K562 (cell line): ENCODE results near the gene ZDHHC8. TPM values are rescaled to one million over a fixed set of nuclear protein-coding genes. Genes with fewer than 3 reads are reported as not detected.

Source experiments
- PRDM10 ChIP-seq: fragments of 450-650 bp; IDR thresholded peaks from 2 replicates; pipeline ENCODE4 v1.6.1; 2018; ENCODE audit not compliant: partially characterized antibody
- microRNA counts: library from miRNA; unstranded; fragments of <30 nt; microRNA quantifications from one replicate; lab custom pipeline; 2016
- microRNA-seq: library from miRNA; unstranded; fragments of <30 nt; microRNA quantifications from one replicate; pipeline ENCODE4, GENCODE V29; 2018; ENCODE audit warnings: borderline microRNAs expressed
- polyA plus RNA-seq, 8 experiments: library from polyadenylated mRNA; depleted of rRNA in 4 of 8; stranded (reverse) in 5 of 8; unstranded in 3 of 8; fragments of >200 nt; fragmentation: Nextera tagmentation in 2 of 8; fragmentation: Illumina TruSeq in 1 of 8; extraction: Ambion mirVana in 2 of 8; extraction: Trizol in 1 of 8; gene quantifications; 2 replicates each; pipeline versions ENCODE4 v1.2.1 to v1.2.3, GENCODE V29; 2011 to 2014; ENCODE audit warnings: inconsistent platforms in 1 of 8, missing spikeins in 1 of 8
- small RNA-seq: library from RNA; depleted of rRNA; stranded (forward); fragments of <200 nt; gene quantifications from one replicate; pipeline ENCODE3, GENCODE V24; 2014
- total RNA-seq, 7 experiments: library from RNA; depleted of rRNA in 6 of 7; stranded (reverse); fragments of >200 nt in 6 of 7; fragmentation: Illumina TruSeq in 2 of 7; extraction: Trizol in 2 of 7; gene quantifications; 2 replicates each; pipeline versions ENCODE4 v1.2.1 to v1.2.3, GENCODE V29; 2011 to 2021; ENCODE audit warnings: low replicate concordance in 1 of 7

ZDHHC8 gene
- total and polyA plus RNA-seq, 9 of the 15 experiments (the other 6 are each of a cell fraction or from before 2014, with no cell fraction given): 0.04 to 109 (median 16.4) TPM

GRCh38 chr22:20196094-20196842, 64.7 kb downstream of the ZDHHC8 start (continued):
- TF ChIP-seq PRDM10: peak; percentile 65
- TF ChIP-seq, all 486 proteins: peak for 12

MicroRNAs encoded within 50 kb of the gene (microRNA counts, 767-probe panel; counts per million panel counts)
- 1,139 counts per million, percentile 25 among the panel's probes with 10 or more counts for microRNA hsa-miR-1306-3p (lab: Ali Mortazavi, UCI)

Small RNA genes lying within 50 kb of the gene (microRNA-seq; reads per million reads assigned to microRNA genes)
- 0.55 reads per million for gene MIR6816

Small RNA genes lying within 50 kb of the gene (small RNA-seq; reads per million reads assigned to genes)
- 0.44 reads per million, percentile 16 among the genes with 10 or more reads in this experiment for gene MIR6816
- not detected for gene RF00599

Other genes with a start within 250 kb of the ZDHHC8 start
Only the 7 nearest of the 10 such genes appear.
- 49.3 and 54.2 TPM in 2 replicates for gene ARVCF, start 115.0 kb upstream of the ZDHHC8 start, total RNA-seq (2014; rRNA removed)
- gene ARVCF, start 115.0 kb upstream of the ZDHHC8 start, total RNA-seq (2014; rRNA removed; fragmentation: Illumina TruSeq; extraction: Trizol): 2.2 and 4.5 TPM in 2 replicates
- 13.3 and 15.6 TPM in 2 replicates for gene ARVCF, start 115.0 kb upstream of the ZDHHC8 start, total RNA-seq (2015; rRNA removed; fragmentation: Illumina TruSeq; extraction: Trizol)
- gene ARVCF, start 115.0 kb upstream of the ZDHHC8 start, total RNA-seq (2021): 46.5 and 50.6 TPM in 2 replicates
- gene ARVCF, start 115.0 kb upstream of the ZDHHC8 start, polyA plus RNA-seq (2011; rRNA removed): 35.2 and 71.6 TPM in 2 replicates
- gene ARVCF, start 115.0 kb upstream of the ZDHHC8 start, polyA plus RNA-seq (2014; fragmentation: Illumina TruSeq; extraction: Trizol): 8.0 and 15.9 TPM in 2 replicates
- gene ARVCF, start 115.0 kb upstream of the ZDHHC8 start, polyA plus RNA-seq (2014; fragmentation: Nextera tagmentation; extraction: Ambion mirVana): under 1 TPM; 0.03 to 0.17 TPM
- gene ARVCF, start 115.0 kb upstream of the ZDHHC8 start, polyA plus RNA-seq (2014; rRNA removed): 42.5 and 97.4 TPM in 2 replicates
- gene TANGO2, start 110.7 kb upstream of the ZDHHC8 start, total RNA-seq (2014; rRNA removed): 70.1 and 95.8 TPM in 2 replicates
- 36.1 and 45.9 TPM in 2 replicates for gene TANGO2, start 110.7 kb upstream of the ZDHHC8 start, total RNA-seq (2014; rRNA removed; fragmentation: Illumina TruSeq; extraction: Trizol)
- gene TANGO2, start 110.7 kb upstream of the ZDHHC8 start, total RNA-seq (2015; rRNA removed; fragmentation: Illumina TruSeq; extraction: Trizol): 55.8 and 57.2 TPM in 2 replicates
- 94.1 and 97.3 TPM in 2 replicates for gene TANGO2, start 110.7 kb upstream of the ZDHHC8 start, total RNA-seq (2021)
- 94.9 and 115 TPM in 2 replicates for gene TANGO2, start 110.7 kb upstream of the ZDHHC8 start, polyA plus RNA-seq (2011; rRNA removed)
- 88.3 and 89.4 TPM in 2 replicates for gene TANGO2, start 110.7 kb upstream of the ZDHHC8 start, polyA plus RNA-seq (2014; fragmentation: Illumina TruSeq; extraction: Trizol)
- gene TANGO2, start 110.7 kb upstream of the ZDHHC8 start, polyA plus RNA-seq (2014; fragmentation: Nextera tagmentation; extraction: Ambion mirVana): 10 to 100 TPM; 15.5 to 17.5 TPM
- gene TANGO2, start 110.7 kb upstream of the ZDHHC8 start, polyA plus RNA-seq (2014; rRNA removed): 89.6 and 92.5 TPM in 2 replicates
- gene DGCR8, start 51.6 kb upstream of the ZDHHC8 start, total RNA-seq (2014; rRNA removed): 107 and 108 TPM in 2 replicates
- gene DGCR8, start 51.6 kb upstream of the ZDHHC8 start, total RNA-seq (2014; rRNA removed; fragmentation: Illumina TruSeq; extraction: Trizol): 43.7 and 49.4 TPM in 2 replicates
- 80.1 and 81.2 TPM in 2 replicates for gene DGCR8, start 51.6 kb upstream of the ZDHHC8 start, total RNA-seq (2015; rRNA removed; fragmentation: Illumina TruSeq; extraction: Trizol)
- gene DGCR8, start 51.6 kb upstream of the ZDHHC8 start, total RNA-seq (2021): 116 and 119 TPM in 2 replicates
- gene DGCR8, start 51.6 kb upstream of the ZDHHC8 start, polyA plus RNA-seq (2011; rRNA removed): 81.8 and 155 TPM in 2 replicates
- 70.4 and 75.0 TPM in 2 replicates for gene DGCR8, start 51.6 kb upstream of the ZDHHC8 start, polyA plus RNA-seq (2014; fragmentation: Illumina TruSeq; extraction: Trizol)
- gene DGCR8, start 51.6 kb upstream of the ZDHHC8 start, polyA plus RNA-seq (2014; fragmentation: Nextera tagmentation; extraction: Ambion mirVana): 1 to 10 TPM; 5.9 to 7.7 TPM
- gene DGCR8, start 51.6 kb upstream of the ZDHHC8 start, polyA plus RNA-seq (2014; rRNA removed): 135 and 144 TPM in 2 replicates
- gene RANBP1, start 15.7 kb upstream of the ZDHHC8 start, total RNA-seq (2014; rRNA removed): 2,045 and 2,260 TPM in 2 replicates
- 1,191 and 1,409 TPM in 2 replicates for gene RANBP1, start 15.7 kb upstream of the ZDHHC8 start, total RNA-seq (2014; rRNA removed; fragmentation: Illumina TruSeq; extraction: Trizol)
- 1,591 and 1,659 TPM in 2 replicates for gene RANBP1, start 15.7 kb upstream of the ZDHHC8 start, total RNA-seq (2015; rRNA removed; fragmentation: Illumina TruSeq; extraction: Trizol)
- gene RANBP1, start 15.7 kb upstream of the ZDHHC8 start, total RNA-seq (2021): 1,289 and 1,311 TPM in 2 replicates
- gene RANBP1, start 15.7 kb upstream of the ZDHHC8 start, polyA plus RNA-seq (2011; rRNA removed): 1,082 and 1,351 TPM in 2 replicates
- 1,518 and 1,621 TPM in 2 replicates for gene RANBP1, start 15.7 kb upstream of the ZDHHC8 start, polyA plus RNA-seq (2014; fragmentation: Illumina TruSeq; extraction: Trizol)
- gene RANBP1, start 15.7 kb upstream of the ZDHHC8 start, polyA plus RNA-seq (2014; fragmentation: Nextera tagmentation; extraction: Ambion mirVana): 100 to 1,000 TPM; 162 to 207 TPM
- 2,237 and 2,891 TPM in 2 replicates for gene RANBP1, start 15.7 kb upstream of the ZDHHC8 start, polyA plus RNA-seq (2014; rRNA removed)
- 203 and 254 TPM in 2 replicates for gene TRMT2A, start 14.6 kb upstream of the ZDHHC8 start, total RNA-seq (2014; rRNA removed)
- 31.5 and 47.4 TPM in 2 replicates for gene TRMT2A, start 14.6 kb upstream of the ZDHHC8 start, total RNA-seq (2014; rRNA removed; fragmentation: Illumina TruSeq; extraction: Trizol)
- 151 and 170 TPM in 2 replicates for gene TRMT2A, start 14.6 kb upstream of the ZDHHC8 start, total RNA-seq (2015; rRNA removed; fragmentation: Illumina TruSeq; extraction: Trizol)
- gene TRMT2A, start 14.6 kb upstream of the ZDHHC8 start, total RNA-seq (2021): 222 and 242 TPM in 2 replicates
- gene TRMT2A, start 14.6 kb upstream of the ZDHHC8 start, polyA plus RNA-seq (2011; rRNA removed): 102 and 189 TPM in 2 replicates
- gene TRMT2A, start 14.6 kb upstream of the ZDHHC8 start, polyA plus RNA-seq (2014; fragmentation: Illumina TruSeq; extraction: Trizol): 140 and 177 TPM in 2 replicates
- gene TRMT2A, start 14.6 kb upstream of the ZDHHC8 start, polyA plus RNA-seq (2014; fragmentation: Nextera tagmentation; extraction: Ambion mirVana): 1 to 10 TPM; 1.6 to 6.6 TPM
- 258 and 265 TPM in 2 replicates for gene TRMT2A, start 14.6 kb upstream of the ZDHHC8 start, polyA plus RNA-seq (2014; rRNA removed)
- not detected in 2 replicates for gene CCDC188, start 19.3 kb downstream of the ZDHHC8 start, total RNA-seq (2014; rRNA removed)
- not detected in 2 replicates for gene CCDC188, start 19.3 kb downstream of the ZDHHC8 start, total RNA-seq (2014; rRNA removed; fragmentation: Illumina TruSeq; extraction: Trizol)
- not detected in 2 replicates for gene CCDC188, start 19.3 kb downstream of the ZDHHC8 start, total RNA-seq (2015; rRNA removed; fragmentation: Illumina TruSeq; extraction: Trizol)
- gene CCDC188, start 19.3 kb downstream of the ZDHHC8 start, total RNA-seq (2021): not detected in 2 replicates
- not detected in 2 replicates for gene CCDC188, start 19.3 kb downstream of the ZDHHC8 start, polyA plus RNA-seq (2011; rRNA removed)
- not detected in 2 replicates for gene CCDC188, start 19.3 kb downstream of the ZDHHC8 start, polyA plus RNA-seq (2014; fragmentation: Illumina TruSeq; extraction: Trizol)
- gene CCDC188, start 19.3 kb downstream of the ZDHHC8 start, polyA plus RNA-seq (2014; fragmentation: Nextera tagmentation; extraction: Ambion mirVana): not detected
- not detected in 2 replicates for gene CCDC188, start 19.3 kb downstream of the ZDHHC8 start, polyA plus RNA-seq (2014; rRNA removed)
- 1.5 and 2.3 TPM in 2 replicates for gene RTN4R, start 136.5 kb downstream of the ZDHHC8 start, total RNA-seq (2014; rRNA removed)
- not detected in 2 replicates for gene RTN4R, start 136.5 kb downstream of the ZDHHC8 start, total RNA-seq (2014; rRNA removed; fragmentation: Illumina TruSeq; extraction: Trizol)
- 0.41 and 0.43 TPM in 2 replicates for gene RTN4R, start 136.5 kb downstream of the ZDHHC8 start, total RNA-seq (2015; rRNA removed; fragmentation: Illumina TruSeq; extraction: Trizol)
- gene RTN4R, start 136.5 kb downstream of the ZDHHC8 start, total RNA-seq (2021): 2.8 and 3.0 TPM in 2 replicates
- gene RTN4R, start 136.5 kb downstream of the ZDHHC8 start, polyA plus RNA-seq (2011; rRNA removed): 1.3 and 4.4 TPM in 2 replicates
- gene RTN4R, start 136.5 kb downstream of the ZDHHC8 start, polyA plus RNA-seq (2014; fragmentation: Illumina TruSeq; extraction: Trizol): 0.46 TPM in 1 of 2 replicates, not detected in the other
- gene RTN4R, start 136.5 kb downstream of the ZDHHC8 start, polyA plus RNA-seq (2014; fragmentation: Nextera tagmentation; extraction: Ambion mirVana): under 1 TPM in 1 of 2 experiments, not detected in 1; 0.04 TPM
- gene RTN4R, start 136.5 kb downstream of the ZDHHC8 start, polyA plus RNA-seq (2014; rRNA removed): 1.2 and 2.3 TPM in 2 replicates